SJCRH30 (cell line): Measurements from ENCODE around the gene POP4. TPM values are rescaled to one million over a fixed set of nuclear protein-coding genes. Genes with fewer than 3 reads are reported as not detected.

ENCODE experiments used
- DNase-seq, 2 experiments: peaks; one replicate each; pipeline ENCODE4 v3.0.0-alpha.2; 2015 to 2020
- H3K27ac ChIP-seq: fragments of 250-450 bp; sonication (Bioruptor Pico); 2 replicates; pipeline ENCODE4 v1.5.1; 2020; ENCODE audit warnings: mild to moderate bottlenecking, moderate library complexity
- H3K27me3 ChIP-seq: fragments of 250-450 bp; sonication (Bioruptor Pico); 2 replicates; pipeline ENCODE4 v1.5.1; 2020; ENCODE audit warnings: mild to moderate bottlenecking, moderate library complexity
- H3K36me3 ChIP-seq: fragments of 250-450 bp; sonication (Bioruptor Pico); 2 replicates; pipeline ENCODE4 v1.5.1; 2020; ENCODE audit warnings: mild to moderate bottlenecking, moderate library complexity
- H3K4me1 ChIP-seq: fragments of 250-450 bp; sonication (Bioruptor Pico); 2 replicates; pipeline ENCODE4 v1.5.1; 2020; ENCODE audit warnings: mild to moderate bottlenecking, moderate library complexity
- H3K4me3 ChIP-seq: fragments of 250-450 bp; sonication (Bioruptor Pico); 2 replicates; pipeline ENCODE4 v1.5.1; 2020; ENCODE audit warnings: mild to moderate bottlenecking, moderate library complexity
- H3K9me3 ChIP-seq: fragments of 250-450 bp; sonication (Bioruptor Pico); replicated peaks from 2 replicates; pipeline ENCODE4 v1.5.1; 2020; ENCODE audit warnings: mild to moderate bottlenecking, moderate library complexity
- total RNA-seq: library from RNA; depleted of rRNA; stranded (reverse); fragments of >200 nt; shearing (Covaris generic); gene quantifications from 2 replicates; pipeline ENCODE4 v1.2.3, GENCODE V29; 2014

The POP4 gene
- total RNA-seq, 1 experiment from 2014 or later: 81.9 TPM

DNA sequence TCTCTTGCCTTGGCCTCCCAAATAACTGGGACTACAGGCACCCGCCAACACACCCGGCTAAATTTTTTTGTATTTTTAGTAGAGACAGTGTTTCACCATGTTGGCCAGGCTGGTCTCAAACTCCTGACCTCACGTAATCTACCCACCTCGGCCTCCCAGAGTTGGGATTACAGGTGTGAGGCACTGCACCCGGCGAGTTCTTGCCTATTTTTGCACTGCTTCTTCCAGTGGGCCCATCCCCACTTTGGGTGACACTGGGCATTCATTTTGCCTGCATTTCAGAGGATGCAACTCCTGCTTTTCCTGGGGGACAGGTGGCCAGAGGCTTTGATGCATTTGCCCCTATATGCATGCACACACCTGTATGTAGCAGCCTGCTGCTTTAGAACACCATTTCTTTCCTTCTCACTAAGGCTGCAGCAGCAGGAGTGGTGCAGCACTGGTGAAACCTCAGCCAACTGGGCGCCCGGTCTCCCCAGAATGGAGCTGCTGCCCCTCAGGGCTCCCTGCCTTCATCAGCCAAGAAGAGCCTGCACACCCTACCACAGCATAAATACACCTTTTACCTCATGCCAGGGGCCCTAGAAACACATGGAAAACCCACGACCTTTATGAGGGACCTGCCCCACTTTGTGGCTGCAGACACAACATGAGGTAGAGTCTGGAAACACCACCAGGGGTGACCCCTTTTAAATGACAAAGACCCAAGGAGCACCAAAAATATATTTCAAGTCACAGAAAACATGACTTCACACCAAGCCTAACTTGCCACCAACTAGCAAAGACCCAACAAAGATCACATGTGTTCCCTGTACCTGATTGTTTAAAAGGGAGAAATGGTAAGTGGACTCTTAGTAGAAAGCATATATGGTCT, 36.8 kb upstream of the POP4 start:
- Histone ChIP-seq H3K9me3 (no peaks in the 10 kb centered on the region), H3K4me3 (no peak overlapping the region), H3K4me1 (no peaks in the 10 kb centered on the region), H3K36me3 (no peaks in the 10 kb centered on the region), H3K27ac (no peak overlapping the region), H3K27me3 (peaks cover 18% of the 10 kb centered on the region)
- no peak for DNase-seq

- no peak for DNase-seq
- no peaks in the 10 kb centered on the region for H3K36me3 ChIP-seq
- H3K27me3 ChIP-seq: peaks cover 25% of the 10 kb centered on the region
- H3K27ac ChIP-seq: no peak overlapping the region
- H3K4me3 ChIP-seq: no peak overlapping the region
- peaks cover 3% of the 10 kb centered on the region; the same call in 1 of the 2 replicates for H3K4me1 ChIP-seq
- no peaks in the 10 kb centered on the region for H3K9me3 ChIP-seq
Observed at GRCh38 chr19:29571181-29571580, 34.9 kb upstream of the POP4 start.

GRCh38 chr19:29573486-29573885, 32.6 kb upstream of the POP4 start:
- no peak overlapping the region for H3K27ac ChIP-seq
- H3K9me3 ChIP-seq: no peaks in the 10 kb centered on the region
- H3K4me3 ChIP-seq: no peak overlapping the region
- H3K4me1 ChIP-seq: peaks cover 13% of the 10 kb centered on the region; the same call in 1 of the 2 replicates
- H3K36me3 ChIP-seq: no peaks in the 10 kb centered on the region
- no peak for DNase-seq
- peaks cover 41% of the 10 kb centered on the region for H3K27me3 ChIP-seq

DNA sequence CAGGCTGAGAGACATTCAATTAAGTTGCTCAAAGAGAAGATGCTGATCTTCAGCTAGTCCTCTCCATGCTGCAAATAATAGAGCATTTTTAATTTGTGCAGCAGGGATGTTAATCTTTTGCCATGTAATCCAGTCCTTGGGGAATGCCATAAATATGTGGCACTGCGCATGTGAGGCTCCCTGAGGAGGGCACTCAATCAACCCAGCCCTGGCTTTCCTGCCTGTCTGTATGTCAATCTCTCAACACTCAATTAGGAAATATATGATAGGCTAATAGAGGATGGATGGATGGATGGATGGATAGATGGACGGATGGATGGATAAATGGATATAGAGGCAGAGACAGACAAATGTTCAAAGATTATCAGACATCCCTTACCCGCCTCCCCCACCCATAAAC, 31.6 kb upstream of the POP4 start:
- Histone ChIP-seq H3K27ac (no peak overlapping the region), H3K4me1 (peaks cover 13% of the 10 kb centered on the region; the same call in 1 of the 2 replicates), H3K4me3 (no peak overlapping the region), H3K27me3 (peaks cover 41% of the 10 kb centered on the region), H3K36me3 (no peaks in the 10 kb centered on the region), H3K9me3 (no peaks in the 10 kb centered on the region)
- no peak for DNase-seq

- H3K27ac ChIP-seq: no peak overlapping the region
- peaks cover 37% of the 10 kb centered on the region for H3K27me3 ChIP-seq
- H3K36me3 ChIP-seq: no peaks in the 10 kb centered on the region
- H3K4me1 ChIP-seq: peaks cover 13% of the 10 kb centered on the region; the same call in 1 of the 2 replicates
- DNase-seq: peak; percentile 60 to 65
- 0 out of 2 replicates have a peak, but pooled peaks cover 2% of the 10 kb centered on the region for H3K9me3 ChIP-seq
- H3K4me3 ChIP-seq: no peak overlapping the region
Observed at GRCh38 chr19:29576046-29576606, 30.0 kb upstream of the POP4 start.

- DNase-seq: no peak
- peaks cover 13% of the 10 kb centered on the region; the same call in 1 of the 2 replicates for H3K4me1 ChIP-seq
- 0 out of 2 replicates have a peak, but pooled peaks cover 2% of the 10 kb centered on the region for H3K9me3 ChIP-seq
- H3K36me3 ChIP-seq: no peaks in the 10 kb centered on the region
- no peak overlapping the region for H3K4me3 ChIP-seq
- H3K27ac ChIP-seq: no peak overlapping the region
- H3K27me3 ChIP-seq: peaks cover 35% of the 10 kb centered on the region
Observed at GRCh38 chr19:29576761-29577648, 29.1 kb upstream of the POP4 start.

DNA sequence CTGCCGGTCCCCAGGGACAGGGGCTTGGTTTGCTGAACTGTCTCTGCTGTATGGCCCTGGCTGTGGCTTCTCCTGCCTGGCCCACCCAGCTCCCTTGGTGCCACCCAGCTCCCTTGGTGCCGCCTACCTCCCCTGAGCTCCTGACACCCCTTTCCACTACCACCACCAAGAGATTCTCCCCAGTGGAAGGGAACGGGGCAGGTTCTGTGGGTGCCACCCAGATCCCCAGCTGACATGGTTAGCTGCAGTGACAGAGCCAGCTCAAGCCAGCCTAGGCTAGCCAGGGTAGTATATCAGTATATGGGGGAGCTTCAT, 28.5 kb upstream of the POP4 start:
- Histone ChIP-seq H3K36me3 (no peaks in the 10 kb centered on the region), H3K27me3 (peaks cover 35% of the 10 kb centered on the region), H3K4me1 (peaks cover 13% of the 10 kb centered on the region; the same call in 1 of the 2 replicates), H3K27ac (no peak overlapping the region), H3K9me3 (0 out of 2 replicates have a peak, but pooled peaks cover 2% of the 10 kb centered on the region), H3K4me3 (no peak overlapping the region)
- DNase-seq: no peak

DNA sequence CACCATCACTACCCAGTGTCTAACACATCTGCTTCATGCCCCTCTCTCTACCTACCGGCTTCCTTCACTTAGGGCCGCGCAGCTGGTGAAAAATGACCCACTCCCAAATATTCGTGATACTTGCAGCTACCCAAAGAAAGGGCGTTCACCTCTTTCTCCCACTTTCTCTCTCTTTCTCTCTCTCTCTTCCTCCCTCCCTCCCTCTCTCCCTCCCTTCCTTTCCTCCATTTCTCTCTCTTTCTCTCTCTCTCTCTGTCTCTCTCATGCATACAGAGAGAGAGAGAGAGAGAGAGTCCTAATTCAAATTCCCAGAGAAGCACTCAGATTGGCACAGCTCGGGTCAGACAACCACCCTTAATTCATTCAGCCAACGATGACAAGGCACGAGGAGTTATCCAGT, 27.7 kb upstream of the POP4 start:
- Histone ChIP-seq H3K9me3 (0 out of 2 replicates have a peak, but pooled peaks cover 2% of the 10 kb centered on the region), H3K4me1 (peaks cover 16% of the 10 kb centered on the region; the same call in 1 of the 2 replicates), H3K36me3 (no peaks in the 10 kb centered on the region), H3K27me3 (peaks cover 31% of the 10 kb centered on the region), H3K4me3 (no peak overlapping the region), H3K27ac (no peak overlapping the region)
- no peak for DNase-seq

DNA sequence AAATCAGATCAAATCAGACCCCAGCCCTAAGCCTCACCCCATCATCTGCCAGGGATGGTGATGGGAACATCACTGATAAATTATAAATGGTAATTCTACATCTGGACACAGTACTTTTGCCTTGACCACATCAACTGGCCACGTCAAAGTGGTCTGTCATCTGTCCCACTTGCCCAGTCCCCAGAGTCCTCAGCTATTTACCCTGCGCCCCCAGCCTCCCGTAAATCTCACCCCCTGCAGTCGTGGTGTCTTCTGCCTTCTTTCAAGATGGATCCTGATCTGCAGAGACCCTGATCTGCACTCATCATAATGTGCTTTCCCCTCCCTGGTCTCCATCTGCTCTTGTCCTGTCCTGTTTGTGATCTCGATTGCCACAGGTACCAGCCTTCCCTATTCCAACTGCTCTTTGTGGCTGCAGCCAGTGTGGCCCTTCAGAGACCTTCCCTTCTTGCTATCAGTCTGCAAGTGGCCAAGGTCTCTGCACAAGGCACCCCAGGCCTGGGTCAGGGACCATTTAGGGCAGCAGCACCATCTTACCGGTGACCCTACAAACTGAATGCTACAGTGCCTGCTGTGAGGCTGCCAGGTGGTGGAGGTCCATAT, 26.7 kb upstream of the POP4 start:
- H3K9me3 ChIP-seq: 0 out of 2 replicates have a peak, but pooled peaks cover 2% of the 10 kb centered on the region
- no peaks in the 10 kb centered on the region for H3K36me3 ChIP-seq
- no peak for DNase-seq
- H3K4me1 ChIP-seq: peaks cover 20% of the 10 kb centered on the region; the same call in 1 of the 2 replicates
- no peak overlapping the region for H3K27ac ChIP-seq
- peaks cover 21% of the 10 kb centered on the region for H3K27me3 ChIP-seq
- no peak overlapping the region for H3K4me3 ChIP-seq

GRCh38 chr19:29581398-29581797, 24.7 kb upstream of the POP4 start:
- H3K27me3 ChIP-seq: peaks cover 15% of the 10 kb centered on the region
- H3K36me3 ChIP-seq: no peaks in the 10 kb centered on the region
- H3K4me1 ChIP-seq: peaks cover 16% of the 10 kb centered on the region; the same call in 1 of the 2 replicates

DNA sequence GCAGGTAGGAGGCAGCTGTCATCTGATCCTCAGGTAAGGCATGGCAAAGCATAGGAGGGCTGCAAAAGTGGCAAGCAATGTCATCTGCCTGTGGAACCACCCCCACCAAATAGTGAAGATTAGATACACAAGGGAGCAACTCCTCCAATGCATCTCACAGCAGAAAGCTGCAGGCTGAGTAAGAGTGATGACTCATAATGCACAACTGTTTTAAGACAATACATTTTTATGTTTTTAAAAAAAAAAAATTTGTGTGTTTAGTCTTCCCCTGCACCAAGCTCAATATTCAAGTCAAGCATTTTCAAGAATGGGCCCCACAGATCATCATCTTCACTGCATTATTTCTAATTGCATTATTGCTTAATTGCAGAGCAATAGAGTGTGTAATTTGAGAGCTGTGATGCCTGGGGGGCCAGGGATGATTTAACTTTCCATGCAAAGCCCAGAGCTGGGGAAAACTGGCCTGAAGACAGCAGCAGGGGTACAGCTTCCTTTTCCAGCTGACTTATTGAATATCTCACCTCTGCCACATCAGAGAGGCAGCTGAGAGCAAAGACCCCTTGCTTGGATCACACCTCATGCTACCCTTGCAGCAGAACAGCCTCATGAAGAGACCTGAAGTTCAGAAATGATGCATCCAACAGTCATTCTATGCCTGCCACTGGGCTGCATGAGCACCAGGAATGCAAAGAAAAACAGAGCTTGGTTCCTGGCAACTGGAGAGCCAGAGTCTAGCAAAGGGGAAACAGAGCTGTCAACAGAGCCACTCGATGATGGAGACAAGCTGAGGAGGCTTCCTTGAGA, 22.7 kb upstream of the POP4 start:
- Histone ChIP-seq H3K9me3 (0 out of 2 replicates have a peak, but pooled peaks cover 5% of the 10 kb centered on the region), H3K27ac (no peak overlapping the region), H3K4me3 (no peak overlapping the region), H3K27me3 (peaks cover under 1% of the 10 kb centered on the region; the same call in 1 of the 2 replicates), H3K4me1 (peaks cover 7% of the 10 kb centered on the region; the same call in 1 of the 2 replicates), H3K36me3 (no peaks in the 10 kb centered on the region)
- no peak for DNase-seq

More at GRCh38 chr19:29581398-29581797, 24.7 kb upstream of the POP4 start:
- H3K9me3 ChIP-seq: 0 out of 2 replicates have a peak, but pooled peaks cover 2% of the 10 kb centered on the region
- H3K4me3 ChIP-seq: no peak overlapping the region
- H3K27ac ChIP-seq: no peak overlapping the region
- DNase-seq: no peak

- peaks cover 7% of the 10 kb centered on the region; the same call in 1 of the 2 replicates for H3K4me1 ChIP-seq
- H3K36me3 ChIP-seq: no peaks in the 10 kb centered on the region
- 0 out of 2 replicates have a peak, but pooled peaks cover 3% of the 10 kb centered on the region for H3K9me3 ChIP-seq
- no peaks in the 10 kb centered on the region for H3K27me3 ChIP-seq
- no peak overlapping the region for H3K4me3 ChIP-seq
- no peak for DNase-seq
- H3K27ac ChIP-seq: no peak overlapping the region
Observed at GRCh38 chr19:29586401-29586800, 19.7 kb upstream of the POP4 start.

DNA sequence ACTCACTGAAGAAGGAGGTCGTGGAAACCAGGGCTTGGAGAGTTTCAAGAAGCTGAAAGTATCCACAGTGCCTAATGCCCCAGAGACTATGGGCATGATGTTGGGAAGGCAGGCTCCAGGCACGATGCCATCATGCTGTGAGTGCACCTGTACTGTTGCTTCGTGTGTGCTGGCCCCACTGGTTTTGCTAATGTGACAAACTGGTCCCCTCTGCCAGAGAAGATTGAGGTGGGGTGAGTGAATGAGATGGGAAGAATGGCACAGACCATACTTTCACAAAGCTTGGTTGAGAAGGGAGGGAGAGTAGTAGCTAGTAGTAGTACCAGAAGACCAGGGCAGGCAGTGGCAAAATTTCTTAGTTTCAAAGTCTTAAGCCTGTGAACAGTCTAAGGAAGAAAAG, 19.0 kb upstream of the POP4 start:
- peaks cover 7% of the 10 kb centered on the region; the same call in 1 of the 2 replicates for H3K4me1 ChIP-seq
- no peaks in the 10 kb centered on the region for H3K27me3 ChIP-seq
- no peak overlapping the region for H3K4me3 ChIP-seq
- DNase-seq: no peak
- no peaks in the 10 kb centered on the region for H3K36me3 ChIP-seq
- 0 out of 2 replicates have a peak, but pooled peaks cover 3% of the 10 kb centered on the region for H3K9me3 ChIP-seq
- no peak overlapping the region for H3K27ac ChIP-seq
